OCI-LY3 (cell line): ENCODE results near the gene SPON1.

Experiments
- CTCF ChIP-seq: fragments of 200-600, 300-600 bp; sonication (generic); IDR thresholded peaks from 2 replicates; pipeline ENCODE4 v1.5.1; 2014; ENCODE audit warnings: antibody characterized with exemption, low read length, low read depth
- EZH2phosphoT487 ChIP-seq: fragments of 200-600 bp; shearing (Covaris generic); IDR thresholded peaks from 2 replicates; pipeline ENCODE4 v1.6.1; 2018; ENCODE audit warnings: antibody characterized with exemption, mixed run types, low read depth

- TF ChIP-seq CTCF (no peak), EZH2phosphoT487 (no peak)
These were observed 35.4 kb downstream of the SPON1 start for GRCh38 chr11:13997881-13998280.
